ENCODE measurements around the gene PDCL2. TPM values are rescaled to one million over a fixed set of nuclear protein-coding genes. Genes with fewer than 3 reads are reported as not detected.

PDCL2 gene
- total RNA-seq, 4 donors from 2014 or later: 1.5 TPM; not detected in 3

DNA sequence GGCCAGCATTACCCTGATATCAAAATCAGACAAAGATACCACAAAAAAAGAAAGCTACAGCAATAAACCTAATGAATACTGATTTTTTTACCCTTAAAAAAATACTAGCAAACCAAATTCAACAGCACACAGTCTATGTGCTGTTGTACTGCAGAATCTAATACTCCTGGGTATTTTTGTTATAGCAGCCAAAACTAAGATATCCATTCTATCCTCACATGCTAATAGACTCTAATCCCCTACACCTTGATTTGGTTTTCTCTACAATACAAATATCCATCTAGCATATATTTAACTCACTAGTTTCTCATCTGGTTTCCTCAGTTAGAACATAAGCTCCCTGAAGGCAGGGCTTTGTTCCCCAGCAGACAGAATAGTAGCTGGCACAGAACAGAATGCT is 57.7 kb downstream of the PDCL2 start:
- DNase-seq: no peak
- Histone ChIP-seq H3K36me3 (peaks cover 0 to 12% (median 0%) of the 10 kb centered on the region in 3 donors), H3K4me1 (no peaks in the 10 kb centered on the region), H3K9me3 (peaks cover 0 to 9% (median 0%) of the 10 kb centered on the region in 3 donors), H3K27ac (no peak overlapping the region), H3K27me3 (no peaks in the 10 kb centered on the region), H3K4me3 (no peak overlapping the region)
- TF ChIP-seq, protein P1, sequence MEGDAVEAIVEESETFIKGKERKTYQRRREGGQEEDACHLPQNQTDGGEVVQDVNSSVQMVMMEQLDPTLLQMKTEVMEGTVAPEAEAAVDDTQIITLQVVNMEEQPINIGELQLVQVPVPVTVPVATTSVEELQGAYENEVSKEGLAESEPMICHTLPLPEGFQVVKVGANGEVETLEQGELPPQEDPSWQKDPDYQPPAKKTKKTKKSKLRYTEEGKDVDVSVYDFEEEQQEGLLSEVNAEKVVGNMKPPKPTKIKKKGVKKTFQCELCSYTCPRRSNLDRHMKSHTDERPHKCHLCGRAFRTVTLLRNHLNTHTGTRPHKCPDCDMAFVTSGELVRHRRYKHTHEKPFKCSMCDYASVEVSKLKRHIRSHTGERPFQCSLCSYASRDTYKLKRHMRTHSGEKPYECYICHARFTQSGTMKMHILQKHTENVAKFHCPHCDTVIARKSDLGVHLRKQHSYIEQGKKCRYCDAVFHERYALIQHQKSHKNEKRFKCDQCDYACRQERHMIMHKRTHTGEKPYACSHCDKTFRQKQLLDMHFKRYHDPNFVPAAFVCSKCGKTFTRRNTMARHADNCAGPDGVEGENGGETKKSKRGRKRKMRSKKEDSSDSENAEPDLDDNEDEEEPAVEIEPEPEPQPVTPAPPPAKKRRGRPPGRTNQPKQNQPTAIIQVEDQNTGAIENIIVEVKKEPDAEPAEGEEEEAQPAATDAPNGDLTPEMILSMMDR (IDR thresholded peaks at IDR 0.05): no peak
- no peak for TF ChIP-seq POLR2A (IDR thresholded peaks at IDR 0.05)
- intact Hi-C loops (cut with DNase I): no loop called here

DNA sequence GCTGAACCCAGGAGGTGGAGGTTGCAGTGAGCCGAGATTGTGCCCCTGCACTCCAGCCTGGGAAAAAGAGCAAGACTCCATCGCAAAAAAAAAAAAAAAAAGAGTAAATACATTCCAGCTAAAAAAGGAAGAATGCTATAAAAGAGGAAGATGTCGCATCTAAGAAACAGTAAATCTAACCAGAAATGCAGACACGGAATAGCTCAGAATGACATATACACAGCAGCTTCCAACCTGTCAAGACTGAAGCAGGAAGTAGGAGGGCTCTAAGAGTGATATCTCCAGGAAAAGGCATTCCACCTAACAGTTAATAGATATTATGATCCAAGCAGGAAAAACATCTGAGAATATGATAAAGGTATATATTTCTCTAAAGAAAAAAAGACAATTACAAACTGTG is 61.4 kb downstream of the PDCL2 start:
- no peak overlapping the region for H3K4me3 ChIP-seq
- intact Hi-C loops (cut with DNase I): no loop called here
- DNase-seq: no peak
- peaks cover 0 to 17% (median 0%) of the 10 kb centered on the region in 3 donors for H3K36me3 ChIP-seq
- H3K27ac ChIP-seq: no peak overlapping the region
- H3K9me3 ChIP-seq: peaks cover 0 to 9% (median 0%) of the 10 kb centered on the region in 3 donors
- TF ChIP-seq POLR2A (IDR thresholded peaks at IDR 0.05): no peak
- TF ChIP-seq, protein P1 (IDR thresholded peaks at IDR 0.05): no peak
- H3K4me1 ChIP-seq: no peaks in the 10 kb centered on the region
- 66 to 86% methylated on average over 4 of the region's 4 CpGs for WGBS, 2 donors
- H3K27me3 ChIP-seq: no peaks in the 10 kb centered on the region

DNA sequence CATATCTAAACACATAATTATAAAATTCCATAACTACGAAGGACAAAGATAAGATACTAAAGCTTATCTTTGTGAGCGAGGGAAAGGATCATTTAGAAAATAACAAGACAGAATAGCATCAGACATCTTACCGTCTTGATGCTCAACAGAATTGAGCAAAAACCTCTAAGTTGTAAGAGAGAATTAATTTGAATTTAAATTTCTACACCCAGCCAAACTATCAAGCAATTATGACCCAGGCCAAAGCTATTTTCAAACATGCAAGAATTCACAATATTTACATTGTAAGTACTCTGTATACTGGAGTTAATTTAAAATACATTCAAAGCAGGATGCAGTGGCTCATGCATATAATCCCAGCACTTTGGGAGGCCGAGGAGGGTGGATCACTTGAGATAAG is 61.9 kb downstream of the PDCL2 start:
- TF ChIP-seq, protein P1 (IDR thresholded peaks at IDR 0.05): no peak
- TF ChIP-seq POLR2A (IDR thresholded peaks at IDR 0.05): no peak
- peaks cover 0 to 9% (median 0%) of the 10 kb centered on the region in 3 donors for H3K9me3 ChIP-seq
- WGBS, 2 donors: 89 to 95% methylated on average over 4 of the region's 4 CpGs
- H3K27ac ChIP-seq: no peak overlapping the region
- intact Hi-C loops (cut with DNase I): no loop called here
- H3K36me3 ChIP-seq: peaks cover 0 to 17% (median 0%) of the 10 kb centered on the region in 3 donors
- no peak overlapping the region for H3K4me3 ChIP-seq
- no peak for DNase-seq
- no peaks in the 10 kb centered on the region for H3K4me1 ChIP-seq
- H3K27me3 ChIP-seq: no peaks in the 10 kb centered on the region

DNA sequence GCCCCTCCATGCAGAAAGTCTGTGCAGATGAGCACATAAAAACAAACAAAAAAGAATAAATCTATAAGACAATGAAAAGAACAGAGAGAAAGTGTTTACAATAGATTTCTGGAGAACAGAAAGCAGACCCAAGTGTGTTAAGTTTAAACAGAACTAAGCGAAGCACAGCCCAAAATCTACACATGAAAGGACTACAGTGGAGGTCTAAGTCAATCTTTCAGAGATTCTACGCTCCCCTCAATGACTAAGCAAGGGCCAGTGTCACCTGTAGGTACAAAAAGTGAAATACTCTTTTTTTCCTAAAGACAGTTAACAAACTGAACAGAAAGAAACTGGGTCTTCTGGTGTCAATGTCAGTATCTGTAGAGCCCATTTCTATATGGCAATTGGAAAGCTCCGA is 63.6 kb downstream of the PDCL2 start:
- TF ChIP-seq, protein P1 (IDR thresholded peaks at IDR 0.05): no peak
- no peak for TF ChIP-seq POLR2A (IDR thresholded peaks at IDR 0.05)
- H3K4me1 ChIP-seq: no peaks in the 10 kb centered on the region
- peaks cover 0 to 11% (median 0%) of the 10 kb centered on the region in 3 donors for H3K36me3 ChIP-seq
- H3K9me3 ChIP-seq: peaks cover 0 to 3% (median 0%) of the 10 kb centered on the region in 3 donors
- no peaks in the 10 kb centered on the region for H3K27me3 ChIP-seq
- H3K27ac ChIP-seq: no peak overlapping the region
- DNase-seq: no peak
- 98% methylated on average over 3 of the region's 3 CpGs for WGBS, 2 donors
- intact Hi-C loops (cut with DNase I): no loop called here
- H3K4me3 ChIP-seq: no peak overlapping the region

DNA sequence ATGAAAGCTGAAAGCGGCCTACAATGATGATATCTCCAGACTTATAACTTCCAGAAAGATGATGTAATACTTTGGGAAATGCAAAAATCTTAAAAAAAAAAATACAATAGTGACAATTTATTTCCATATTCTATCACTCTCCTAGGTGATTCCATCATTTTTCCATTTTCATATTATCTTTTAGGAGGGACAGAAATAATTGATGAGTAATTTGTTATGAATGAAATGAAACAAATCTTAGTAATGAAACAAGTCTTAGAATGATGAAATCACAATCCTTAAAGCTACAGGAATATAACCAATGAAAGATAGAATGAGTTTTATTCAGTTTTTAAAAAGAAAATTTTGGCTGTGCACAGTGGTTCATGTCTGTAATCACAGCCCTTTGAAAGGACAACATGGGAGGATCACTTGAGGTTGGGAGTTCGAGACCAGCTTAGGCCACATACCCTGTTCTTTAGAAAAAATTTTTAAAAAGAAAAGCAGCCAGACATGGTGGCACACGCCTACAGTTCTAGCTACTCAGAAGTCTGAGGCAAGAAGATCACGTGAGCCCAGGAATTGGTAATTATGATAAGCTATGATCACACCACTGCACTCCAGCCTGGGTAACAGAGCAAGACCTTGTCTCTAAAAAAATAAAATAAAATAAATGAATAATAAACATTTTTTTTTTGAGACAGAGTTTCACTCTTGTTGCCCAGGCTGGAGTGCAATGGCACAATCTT is 67.0 kb downstream of the PDCL2 start:
- 82 to 88% methylated on average over 4 of the region's 4 CpGs for WGBS, 2 donors
- DNase-seq: no peak
- Histone ChIP-seq H3K27me3 (no peaks in the 10 kb centered on the region), H3K4me3 (no peak overlapping the region), H3K9me3 (no peaks in the 10 kb centered on the region), H3K36me3 (peaks cover 0 to 5% (median 0%) of the 10 kb centered on the region in 3 donors), H3K4me1 (peaks cover 0 to 8% (median 0%) of the 10 kb centered on the region in 3 donors), H3K27ac (no peak overlapping the region)
- TF ChIP-seq, protein P1 (IDR thresholded peaks at IDR 0.05): no peak
- TF ChIP-seq POLR2A (IDR thresholded peaks at IDR 0.05): no peak
- intact Hi-C loops (cut with DNase I): no loop called here

Data from esophagus squamous epithelium (tissue), 5 donors.